Nucleus accumbens (tissue), 56 donors: ENCODE measurements around the gene THYN1.
"Not testable (repeated sequence)": the region's sequence is repeated elsewhere in the genome, so short reads cannot be mapped to it uniquely, and the experiment has no call there.

Experiments used
- DNase-seq, 56 donors: peaks; one replicate each; lab custom pipeline; 2025; lab: John Stamatoyannopoulos, UW

The THYN1 gene

GRCh38 chr11:134275534-134276395, 22.6 kb upstream of the THYN1 start, which contains the start of gene GLB1L3:
Gene GLB1L3 (plus strand): TSS chr11:134276379. CDS start chr11:134276741, 362 bp downstream.
- peak in 45 of 56 donors; percentile 7 to 86 (median 50) for DNase-seq

- DNase-seq = no peak
Measured at GRCh38 chr11:134275188-134275533, 22.0 kb upstream of the THYN1 start.

GRCh38 chr11:134273317-134273712, 20.2 kb upstream of the THYN1 start:
- no peak for DNase-seq

GRCh38 chr11:134272381-134273316, 19.5 kb upstream of the THYN1 start:
- no peak for DNase-seq

- no peak for DNase-seq
Measured at GRCh38 chr11:134271978-134272377, 18.8 kb upstream of the THYN1 start.

GRCh38 chr11:134270250-134270714, 17.1 kb upstream of the THYN1 start:
- no peak for DNase-seq

GRCh38 chr11:134267966-134268365, 14.8 kb upstream of the THYN1 start:
- no peak for DNase-seq

- DNase-seq = no peak
Measured at GRCh38 chr11:134267461-134267860, 14.3 kb upstream of the THYN1 start.

GRCh38 chr11:134266841-134267251, 13.7 kb upstream of the THYN1 start:
- DNase-seq = no peak

- DNase-seq = no peak
Measured at GRCh38 chr11:134266440-134266839, 13.3 kb upstream of the THYN1 start.

GRCh38 chr11:134264966-134265764, 12.0 kb upstream of the THYN1 start:
- no peak for DNase-seq

- no peak for DNase-seq
Measured at GRCh38 chr11:134261626-134262488, 8.7 kb upstream of the THYN1 start.

- no peak for DNase-seq
Measured at GRCh38 chr11:134260983-134261382, 7.8 kb upstream of the THYN1 start.

- DNase-seq = no peak
Measured at GRCh38 chr11:134260503-134260902, 7.4 kb upstream of the THYN1 start.

GRCh38 chr11:134258577-134258976, 5.4 kb upstream of the THYN1 start:
- no peak for DNase-seq

- DNase-seq = no peak
Measured at GRCh38 chr11:134257101-134257500, 3.9 kb upstream of the THYN1 start.

GRCh38 chr11:134255184-134255561, 2.0 kb upstream of the THYN1 start:
- DNase-seq = not testable (repeated sequence)

GRCh38 chr11:134254433-134255183, 1.5 kb upstream of the THYN1 start:
- DNase-seq = no peak
